Measurements from ENCODE around the gene ARAP2. TPM values are rescaled to one million over a fixed set of nuclear protein-coding genes. Genes with fewer than 3 reads are reported as not detected.
A peak's percentile ranks its signal among the peaks of the same experiment; 100 is the strongest.

ARAP2 gene
- total RNA-seq, 3 donors from 2014 or later (not counting 1 experiment from before 2014, with no cell fraction given): 199 to 295 (median 270) TPM

- 39% methylated on average over 2 of the region's 2 CpGs for WGBS (ENCODE audit: insufficient coverage)
- H3K4me3 Mint-ChIP-seq: no peak overlapping the region
- ATAC-seq (no peak), DNase-seq (peak in 1 of 2 donors; percentile 49)
- H3K9me3 Mint-ChIP-seq: no peaks in the 10 kb centered on the region
- Histone ChIP-seq H3K27ac (ENCODE audit: low read length) (peak overlapping the region; percentile 87), H3K27me3 (ENCODE audit: control insufficient read depth, insufficient read depth, low read length) (no peaks in the 10 kb centered on the region), H3K4me3 (ENCODE audit: low read length) (no peak overlapping the region), H3K9me3 (ENCODE audit: control insufficient read depth, insufficient read depth, low read length) (no peaks in the 10 kb centered on the region), H3K4me1 (ENCODE audit: control insufficient read depth, insufficient read depth, low read length) (peaks cover 2% of the 10 kb centered on the region), H3K36me3 (ENCODE audit: control insufficient read depth, insufficient read depth, low read length) (no peaks in the 10 kb centered on the region)
- no peak for TF ChIP-seq CTCF (IDR thresholded peaks at IDR 0.05)
- H3K36me3 Mint-ChIP-seq: no peaks in the 10 kb centered on the region
- intact Hi-C loops (cut with micrococcal nuclease): loop anchor here (2.0 kb wide), 2 partner anchors 13 to 19 kb away; no protein-coding TSS in a partner anchor
- no peaks in the 10 kb centered on the region for H3K27me3 Mint-ChIP-seq (ENCODE audit: low read depth in 2 of 2)
- H3K4me1 Mint-ChIP-seq: peaks cover 32 to 34% of the 10 kb centered on the region in 2 donors
- H3K27ac Mint-ChIP-seq: peak overlapping the region; percentile 94 to 95
These were observed 23.4 kb upstream of the ARAP2 start for GRCh38 chr4:36267486-36268268.

- no peak for TF ChIP-seq CTCF (IDR thresholded peaks at IDR 0.05)
- Mint-ChIP-seq H3K36me3 (no peaks in the 10 kb centered on the region), H3K9me3 (no peaks in the 10 kb centered on the region), H3K27ac (no peak overlapping the region), H3K4me1 (peaks cover 29 to 32% of the 10 kb centered on the region in 2 donors), H3K4me3 (no peak overlapping the region), H3K27me3 (ENCODE audit: low read depth in 2 of 2) (no peaks in the 10 kb centered on the region)
- ATAC-seq (no peak), DNase-seq (no peak)
- no peaks in the 10 kb centered on the region for H3K9me3 ChIP-seq (ENCODE audit: control insufficient read depth, insufficient read depth, low read length)
- 96% methylated on average over 2 of the region's 2 CpGs for WGBS (ENCODE audit: insufficient coverage)
- no peak overlapping the region for H3K27ac ChIP-seq (ENCODE audit: low read length)
- no peaks in the 10 kb centered on the region for H3K27me3 ChIP-seq (ENCODE audit: control insufficient read depth, insufficient read depth, low read length)
- intact Hi-C loops (cut with micrococcal nuclease): no loop called here
- H3K4me3 ChIP-seq (ENCODE audit: low read length): no peak overlapping the region
- H3K4me1 ChIP-seq (ENCODE audit: control insufficient read depth, insufficient read depth, low read length): peaks cover 2% of the 10 kb centered on the region
- H3K36me3 ChIP-seq (ENCODE audit: control insufficient read depth, insufficient read depth, low read length): no peaks in the 10 kb centered on the region
These were observed 20.0 kb upstream of the ARAP2 start for GRCh38 chr4:36264207-36264826.

DNA sequence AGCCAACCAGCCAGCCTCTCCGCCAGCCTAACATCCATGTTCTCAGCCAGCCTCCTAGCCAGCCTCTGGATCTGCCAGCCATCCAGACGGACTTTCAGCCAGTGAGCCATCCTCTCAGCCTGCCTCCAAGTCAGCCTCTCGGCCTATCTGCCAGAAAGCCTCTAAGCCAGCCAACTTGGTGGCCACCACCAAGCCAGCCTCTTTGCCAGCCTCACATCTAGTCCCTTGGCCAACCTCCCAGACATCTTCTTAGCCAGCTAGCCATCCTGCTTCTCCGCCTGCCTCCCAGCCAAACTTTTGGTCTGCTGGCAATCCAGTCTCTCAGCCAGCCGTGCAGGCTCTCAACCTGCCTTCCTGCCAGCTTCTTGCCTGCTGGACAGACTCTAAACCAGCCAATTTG is 16.4 kb upstream of the ARAP2 start:
- Histone ChIP-seq H3K27me3 (ENCODE audit: control insufficient read depth, insufficient read depth, low read length) (no peaks in the 10 kb centered on the region), H3K4me3 (ENCODE audit: low read length) (no peak overlapping the region), H3K4me1 (ENCODE audit: control insufficient read depth, insufficient read depth, low read length) (peaks cover 14% of the 10 kb centered on the region), H3K9me3 (ENCODE audit: control insufficient read depth, insufficient read depth, low read length) (no peaks in the 10 kb centered on the region), H3K27ac (ENCODE audit: low read length) (no peak overlapping the region), H3K36me3 (ENCODE audit: control insufficient read depth, insufficient read depth, low read length) (no peaks in the 10 kb centered on the region)
- no peak for TF ChIP-seq CTCF (IDR thresholded peaks at IDR 0.05)
- Mint-ChIP-seq H3K9me3 (no peaks in the 10 kb centered on the region), H3K27ac (no peak overlapping the region), H3K27me3 (ENCODE audit: low read depth in 2 of 2) (no peaks in the 10 kb centered on the region), H3K4me1 (peaks cover 26 to 33% of the 10 kb centered on the region in 2 donors), H3K4me3 (no peak overlapping the region), H3K36me3 (no peaks in the 10 kb centered on the region)
- ATAC-seq: no peak
- no peak for DNase-seq
- intact Hi-C loops (cut with micrococcal nuclease): no loop called here
- WGBS (ENCODE audit: insufficient coverage): 95% methylated on average over 5 of the region's 5 CpGs

All from natural killer cell (primary cell).